HepG2 (cell line): ENCODE measurements around the gene CD79A. TPM values are rescaled to one million over a fixed set of nuclear protein-coding genes. Genes with fewer than 3 reads are reported as not detected.

ENCODE experiments used
- ASH2L ChIP-seq: fragments of 300-600, 200-600 bp; sonication (generic); IDR thresholded peaks from 2 replicates; pipeline ENCODE4 v1.7.0; 2017; ENCODE audit warnings: low read depth, mild to moderate bottlenecking, moderate library complexity, mixed read lengths, low read length; ENCODE audit not compliant: insufficient read length
- CBX1 ChIP-seq: IDR thresholded peaks from one replicate; pipeline ENCODE4 v1.6.1; 2016; ENCODE audit warnings: antibody characterized with exemption, low read depth
- CHCHD3 ChIP-seq: sonication (generic); formaldehyde crosslinking; IDR thresholded peaks from 2 replicates; pipeline ENCODE4 v1.8.0; 2022; ENCODE audit warnings: mild to moderate bottlenecking, missing genetic modification reagents, moderate library complexity
- DDIT3 ChIP-seq: sonication (generic); formaldehyde crosslinking; IDR thresholded peaks from 2 replicates; pipeline ENCODE4 v1.4.0; 2020; ENCODE audit warnings: mild to moderate bottlenecking, missing genetic modification reagents
- ETV6 ChIP-seq: sonication (generic); formaldehyde crosslinking; conservative IDR thresholded peaks from 2 replicates; pipeline ENCODE4 v1.4.0; 2020; ENCODE audit warnings: missing genetic modification reagents
- FOXC1 ChIP-seq: sonication (generic); formaldehyde crosslinking; IDR thresholded peaks from 2 replicates; pipeline ENCODE4 v1.8.0; 2022; ENCODE audit warnings: mild to moderate bottlenecking, missing genetic modification reagents, borderline replicate concordance
- GATAD2A ChIP-seq: IDR thresholded peaks from 2 replicates; pipeline ENCODE4 v1.6.1; 2016
- HOXA3 ChIP-seq: sonication (generic); formaldehyde crosslinking; IDR thresholded peaks from 2 replicates; pipeline ENCODE4 v1.5.0; 2020; ENCODE audit warnings: missing genetic modification reagents
- NRL ChIP-seq: sonication (generic); formaldehyde crosslinking; IDR thresholded peaks from 2 replicates; pipeline ENCODE4 v1.5.0; 2020; ENCODE audit warnings: missing genetic modification reagents, mild to moderate bottlenecking, moderate library complexity, borderline replicate concordance
- PCBP1 ChIP-seq: fragments of 200-400 bp; formaldehyde crosslinking; IDR thresholded peaks from 2 replicates; pipeline ENCODE4 v1.6.1; 2017; ENCODE audit warnings: mild to moderate bottlenecking, low read depth, low read length, borderline replicate concordance
- PCBP2 ChIP-seq: fragments of 200-400 bp; formaldehyde crosslinking; optimal IDR thresholded peaks from 2 replicates; pipeline ENCODE3; 2018; ENCODE audit warnings: low read length, low read depth; ENCODE audit not compliant: poor library complexity, severe bottlenecking
- SAP130 ChIP-seq: IDR thresholded peaks from 2 replicates; pipeline ENCODE4 v1.6.1; 2016; ENCODE audit warnings: low read depth
- SCMH1 ChIP-seq: sonication (generic); formaldehyde crosslinking; IDR thresholded peaks from 2 replicates; pipeline ENCODE4 v1.9.0; 2021; ENCODE audit warnings: missing genetic modification reagents, mild to moderate bottlenecking, borderline replicate concordance
- SMARCE1 ChIP-seq: fragments of 450-650 bp; IDR thresholded peaks from 2 replicates; pipeline ENCODE4 v1.6.1; 2017; ENCODE audit warnings: borderline replicate concordance
- TBP ChIP-seq: sonication (generic); formaldehyde crosslinking; IDR thresholded peaks from 2 replicates; pipeline ENCODE4 v1.5.0; 2020; ENCODE audit warnings: missing genetic modification reagents
- YEATS4 ChIP-seq: sonication (generic); formaldehyde crosslinking; IDR thresholded peaks from 2 replicates; pipeline ENCODE4 v1.4.0; 2020; ENCODE audit warnings: missing genetic modification reagents, borderline replicate concordance
- ZFP91 ChIP-seq: sonication (generic); formaldehyde crosslinking; IDR thresholded peaks from 2 replicates; pipeline ENCODE4 v1.9.0; 2022; ENCODE audit warnings: missing genetic modification reagents, mild to moderate bottlenecking, borderline replicate concordance
- ZMAT3 ChIP-seq: sonication (generic); formaldehyde crosslinking; conservative IDR thresholded peaks from 2 replicates; pipeline ENCODE4 v1.7.0; 2021; ENCODE audit warnings: missing genetic modification reagents
- ZNF20 ChIP-seq: sonication (generic); formaldehyde crosslinking; IDR thresholded peaks from 2 replicates; pipeline ENCODE4 v1.4.0; 2020; ENCODE audit warnings: mild to moderate bottlenecking, moderate library complexity, missing genetic modification reagents
- ZNF331 ChIP-seq: sonication (generic); formaldehyde crosslinking; IDR thresholded peaks from 2 replicates; pipeline ENCODE4 v1.4.0; 2020; ENCODE audit warnings: missing genetic modification reagents
- ZNF33B ChIP-seq: sonication (generic); formaldehyde crosslinking; IDR thresholded peaks from 2 replicates; pipeline ENCODE4 v1.5.1; 2020; ENCODE audit warnings: mild to moderate bottlenecking, missing genetic modification reagents
- ZNF513 ChIP-seq: sonication (generic); formaldehyde crosslinking; conservative IDR thresholded peaks from 2 replicates; pipeline ENCODE4 v1.5.0; 2020; ENCODE audit warnings: missing genetic modification reagents
- ZNF607 ChIP-seq: sonication (generic); formaldehyde crosslinking; IDR thresholded peaks from 2 replicates; pipeline ENCODE4 v1.5.1; 2020; ENCODE audit warnings: missing genetic modification reagents, mild to moderate bottlenecking, borderline replicate concordance
- ZNF747 ChIP-seq: sonication (generic); formaldehyde crosslinking; IDR thresholded peaks from 2 replicates; pipeline ENCODE4 v1.8.1; 2023; ENCODE audit warnings: missing genetic modification reagents, mild to moderate bottlenecking, borderline replicate concordance
- ZNF788 ChIP-seq: sonication (generic); formaldehyde crosslinking; IDR thresholded peaks from 2 replicates; pipeline ENCODE4 v1.5.0; 2020; ENCODE audit warnings: mild to moderate bottlenecking, missing genetic modification reagents, borderline replicate concordance
- ZSCAN21 ChIP-seq: sonication (generic); formaldehyde crosslinking; IDR thresholded peaks from 2 replicates; pipeline ENCODE4 v1.8.0; 2022; ENCODE audit warnings: mild to moderate bottlenecking, missing genetic modification reagents, moderate library complexity, borderline replicate concordance
- polyA plus RNA-seq, 8 experiments: library from polyadenylated mRNA; depleted of rRNA in 3 of 8; stranded (reverse) in 7 of 8; unstranded in 1 of 8; fragments of >200 nt; fragmentation: Illumina TruSeq in 4 of 8; extraction: Trizol in 4 of 8; gene quantifications; 2 replicates each; pipeline versions ENCODE4 v1.2.1 to v1.2.3, GENCODE V29; 2011 to 2016; ENCODE audit warnings: low read depth in 4 of 8, missing spikeins in 1 of 8, mixed read lengths in 1 of 8; ENCODE audit not compliant: insufficient read depth in 1 of 8
- total RNA-seq, 5 experiments: library from RNA; depleted of rRNA; stranded (reverse); fragments of >200 nt; fragmentation: Illumina TruSeq; extraction: Trizol; gene quantifications; 2 replicates each; pipeline ENCODE4 v1.2.3, GENCODE V29; 2016; ENCODE audit warnings: low read depth in 1 of 5

Gene CD79A
- total and polyA plus RNA-seq, 2 of the 13 experiments (the other 11 are each of a cell fraction or from before 2014, with no cell fraction given) = 0.24 to 0.33 TPM

- TF ChIP-seq ZNF788 (peak; percentile 88), SMARCE1 (no peak), GATAD2A (CRISPR knock-in tag) (peak; percentile 57; the same call in 1 of the 2 replicates), CBX1 (peak; percentile 24), ZNF513 (CRISPR knock-in tag) (no peak), PCBP1 (no peak), PCBP2 (no peak), ZNF607 (no peak; the same call in 1 of the 2 replicates), ZFP91 (CRISPR knock-in tag) (peak; percentile 66; the same call in 1 of the 2 replicates), ZNF33B (CRISPR knock-in tag) (no peak), ZNF747 (CRISPR knock-in tag) (peak; percentile 80; the same call in 1 of the 2 replicates), YEATS4 (CRISPR knock-in tag) (peak; percentile 93), SAP130 (peak; percentile 94), NRL (no peak; the same call in 1 of the 2 replicates), ASH2L (peak; percentile 78), ZMAT3 (CRISPR knock-in tag) (no peak; the same call in 1 of the 2 replicates), HOXA3 (CRISPR knock-in tag) (peak; percentile 93), ZNF331 (peak; percentile 89), ZSCAN21 (0 out of 2 replicates have a peak, but pooled peaks have one; percentile 84), TBP (CRISPR knock-in tag) (peak; percentile 76; the same call in 1 of the 2 replicates), DDIT3 (no peak), FOXC1 (CRISPR knock-in tag) (peak; percentile 79; the same call in 1 of the 2 replicates), ETV6 (CRISPR knock-in tag) (peak; percentile 94), SCMH1 (no peak), CHCHD3 (CRISPR knock-in tag) (0 out of 2 replicates have a peak, but pooled peaks have one; percentile 41), ZNF20 (CRISPR knock-in tag) (no peak)
Measured at GRCh38 chr19:41883821-41884733, 7.0 kb downstream of the CD79A start (continued).
